Neutrophil (primary cell): ENCODE data around the gene RUNX2.

Experiments
- H3K27ac ChIP-seq: fragments of 200-600 bp; sonication (generic); 2 replicates; pipeline ENCODE4 v1.5.1; 2016; ENCODE audit warnings: mild to moderate bottlenecking, moderate library complexity
- H3K27me3 ChIP-seq: fragments of 200-600 bp; sonication (generic); 2 replicates; pipeline ENCODE4 v1.6.0; 2016; ENCODE audit warnings: mild to moderate bottlenecking
- H3K36me3 ChIP-seq: fragments of 200-600 bp; sonication (generic); 2 replicates; pipeline ENCODE4 v1.5.1; 2017
- H3K4me1 ChIP-seq, 2 experiments: fragments of 200-600 bp in 1 of 2; sonication (generic) in 1 of 2; 1 replicate in 1 of 2; 2 replicates in 1 of 2; pipeline versions ENCODE4 v1.5.1 to v1.6.1; 2013 to 2016; ENCODE audit warnings: low read depth in 1 of 2, low read length in 1 of 2, mild to moderate bottlenecking in 1 of 2, moderate library complexity in 1 of 2; ENCODE audit not compliant: control insufficient read depth in 1 of 2, insufficient read depth in 1 of 2
- H3K4me3 ChIP-seq, 2 experiments: fragments of 200-600 bp in 1 of 2; sonication (generic) in 1 of 2; 1 replicate in 1 of 2; 2 replicates in 1 of 2; pipeline ENCODE4 v1.5.1; 2013 to 2016; ENCODE audit warnings: low read depth in 1 of 2, low read length in 1 of 2, mild to moderate bottlenecking in 1 of 2, moderate library complexity in 1 of 2
- H3K9me3 ChIP-seq: fragments of 200-600 bp; sonication (generic); 2 replicates; pipeline ENCODE4 v1.5.1; 2016
- CTCF ChIP-seq: fragments of 200-600 bp; sonication (generic); IDR thresholded peaks from 2 replicates; pipeline ENCODE4 v1.5.1; 2016; ENCODE audit warnings: antibody characterized with exemption

RUNX2 gene

GRCh38 chr6:45661661-45662060 is 333.5 kb downstream of the RUNX2 start:
- Histone ChIP-seq H3K4me1 (peaks cover 7 to 8% of the 10 kb centered on the region in 2 experiments), H3K4me3 (no peak overlapping the region), H3K9me3 (no peaks in the 10 kb centered on the region), H3K27ac (no peak overlapping the region), H3K36me3 (no peaks in the 10 kb centered on the region), H3K27me3 (peaks cover 45% of the 10 kb centered on the region)
- no peak for TF ChIP-seq CTCF

GRCh38 chr6:45663251-45664221 is 335.4 kb downstream of the RUNX2 start:
- Histone ChIP-seq H3K9me3 (no peaks in the 10 kb centered on the region), H3K4me1 (peaks cover 7 to 8% of the 10 kb centered on the region in 2 experiments), H3K36me3 (no peaks in the 10 kb centered on the region), H3K4me3 (peak overlapping the region in 1 of 2 experiments; percentile 24), H3K27me3 (peaks cover 45% of the 10 kb centered on the region), H3K27ac (no peak overlapping the region)
- TF ChIP-seq CTCF, result no peak

- no peak for TF ChIP-seq CTCF
- Histone ChIP-seq H3K9me3 (no peaks in the 10 kb centered on the region), H3K36me3 (no peaks in the 10 kb centered on the region), H3K27ac (no peak overlapping the region), H3K27me3 (peaks cover 42% of the 10 kb centered on the region), H3K4me1 (peaks cover 7 to 8% of the 10 kb centered on the region in 2 experiments), H3K4me3 (no peak overlapping the region)
Measured at GRCh38 chr6:45664707-45665106, 336.6 kb downstream of the RUNX2 start.

GRCh38 chr6:45665859-45666258 is 337.7 kb downstream of the RUNX2 start:
- Histone ChIP-seq H3K4me1 (peaks cover 7 to 8% of the 10 kb centered on the region in 2 experiments), H3K27ac (no peak overlapping the region), H3K4me3 (no peak overlapping the region), H3K27me3 (peaks cover 42% of the 10 kb centered on the region), H3K36me3 (no peaks in the 10 kb centered on the region), H3K9me3 (no peaks in the 10 kb centered on the region)
- no peak for TF ChIP-seq CTCF

GRCh38 chr6:45666846-45667245 is 338.7 kb downstream of the RUNX2 start:
- H3K4me3 ChIP-seq, result no peak overlapping the region
- peaks cover 36% of the 10 kb centered on the region for H3K27me3 ChIP-seq
- no peak overlapping the region for H3K27ac ChIP-seq
- H3K4me1 ChIP-seq, result peaks cover 7 to 8% of the 10 kb centered on the region in 2 experiments
- no peaks in the 10 kb centered on the region for H3K9me3 ChIP-seq
- TF ChIP-seq CTCF, result no peak
- H3K36me3 ChIP-seq, result no peaks in the 10 kb centered on the region
